GM21526 (cell line): Measurements from ENCODE around the gene OR7G2.

Source experiments
- ATAC-seq: cut with Tn5 transposase; IDR thresholded peaks from one replicate; pipeline ENCODE4 v1.9.1; 2021; ENCODE audit warnings: moderate library complexity; ENCODE audit not compliant: unreplicated experiment, low FRiP score

Gene OR7G2

DNA sequence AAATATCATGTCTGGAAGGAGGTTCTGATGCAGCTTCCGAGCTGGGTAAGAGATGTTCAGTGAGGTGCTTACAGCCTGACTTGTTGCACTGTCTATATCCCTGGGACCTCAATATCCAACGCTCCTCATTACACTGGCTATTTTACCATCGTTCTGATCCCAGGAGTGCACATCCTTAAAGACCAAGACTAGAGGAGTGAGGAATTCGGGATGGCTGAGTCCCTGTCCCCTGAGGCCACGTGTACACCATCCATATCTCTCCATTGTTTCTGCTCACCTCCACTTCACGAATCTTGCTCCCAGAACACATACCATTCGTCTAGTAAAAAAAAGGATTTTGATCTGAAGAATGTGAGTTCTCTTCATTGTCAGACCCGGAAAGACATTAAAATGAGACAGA, at the start of gene OR7G2:
OR7G2 (minus strand) TSS at position 101 of the 400 bp plus-strand sequence. CDS start 4,232 bp downstream, outside the sequence.
- no peak for ATAC-seq

DNA sequence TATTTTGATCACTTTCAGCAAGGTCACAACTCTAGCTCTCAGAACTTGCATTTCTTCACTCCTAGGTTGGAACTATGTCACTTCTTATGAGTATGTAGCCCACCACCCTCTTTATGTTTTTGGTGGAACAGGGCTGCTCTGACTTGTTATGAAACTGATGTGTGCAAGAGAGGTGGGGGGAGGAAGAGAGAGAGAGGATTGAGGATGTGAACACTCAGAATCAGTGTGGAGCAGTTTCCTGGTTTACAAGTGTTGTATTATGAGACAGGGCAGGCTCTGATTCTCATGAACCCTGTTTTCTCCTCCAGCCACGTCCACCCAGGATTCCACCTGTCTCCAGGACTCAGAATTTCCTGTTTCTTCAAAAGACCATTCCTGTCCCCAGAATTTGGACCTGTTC, 49.0 kb upstream of the OR7G2 start:
- no peak for ATAC-seq

DNA sequence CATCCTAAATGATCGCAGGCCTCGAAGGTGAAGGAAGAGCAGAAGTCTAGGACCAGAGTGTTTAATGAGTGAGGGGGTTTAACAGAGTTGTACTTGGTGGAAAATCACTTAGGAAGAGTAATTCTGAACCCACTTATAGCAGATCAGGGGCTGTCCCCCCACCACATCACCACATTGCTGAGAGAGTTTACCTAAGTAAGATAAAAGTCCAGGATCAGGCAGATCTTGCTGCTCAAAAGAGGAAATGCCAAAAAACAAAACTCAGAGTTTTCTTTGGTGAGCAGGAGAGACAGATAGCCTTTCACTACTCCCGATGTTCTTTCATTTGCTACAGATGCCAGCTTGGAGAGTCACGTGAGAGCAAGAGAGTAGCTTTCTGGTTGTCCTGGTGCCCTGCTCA, 48.3 kb upstream of the OR7G2 start:
- no peak for ATAC-seq

DNA sequence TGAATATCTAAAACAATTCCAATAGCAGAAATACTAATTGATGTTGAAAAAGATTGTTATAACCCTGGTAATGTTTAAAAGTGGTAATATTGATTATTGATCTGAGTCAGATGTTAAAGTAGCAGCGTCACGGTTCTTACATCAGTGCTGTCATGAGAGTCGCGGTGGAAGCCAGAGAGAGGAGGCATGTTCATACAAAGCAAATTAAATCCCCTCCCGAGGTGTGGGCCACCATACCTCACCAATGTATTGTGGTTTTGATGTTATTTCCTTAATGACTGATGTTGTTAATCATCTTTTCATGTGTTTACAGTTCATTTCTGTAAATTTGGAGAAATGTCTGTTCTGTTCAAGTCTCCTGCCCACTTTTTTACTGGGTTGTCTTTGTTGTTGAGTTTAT, 44.1 kb upstream of the OR7G2 start:
- no peak for ATAC-seq

DNA sequence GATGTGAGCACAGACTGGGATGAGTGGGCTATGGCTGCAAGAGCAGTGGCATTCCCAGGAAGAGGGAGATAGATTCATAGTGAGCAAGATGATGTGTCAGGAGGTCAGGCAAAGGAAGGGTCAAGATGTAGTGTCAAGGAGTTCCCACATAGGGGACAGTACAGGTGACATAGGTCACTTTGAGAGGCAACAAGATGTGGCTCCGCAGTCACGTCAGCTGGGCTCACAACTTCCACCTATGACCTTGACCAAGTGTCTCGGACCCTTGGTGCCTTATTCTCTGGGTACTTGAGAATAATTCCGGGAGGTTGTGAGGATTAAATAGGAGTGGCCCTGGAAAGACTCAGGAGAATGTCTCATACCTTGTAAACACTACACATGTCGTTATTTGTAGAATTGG, 43.4 kb upstream of the OR7G2 start:
- ATAC-seq, result no peak

DNA sequence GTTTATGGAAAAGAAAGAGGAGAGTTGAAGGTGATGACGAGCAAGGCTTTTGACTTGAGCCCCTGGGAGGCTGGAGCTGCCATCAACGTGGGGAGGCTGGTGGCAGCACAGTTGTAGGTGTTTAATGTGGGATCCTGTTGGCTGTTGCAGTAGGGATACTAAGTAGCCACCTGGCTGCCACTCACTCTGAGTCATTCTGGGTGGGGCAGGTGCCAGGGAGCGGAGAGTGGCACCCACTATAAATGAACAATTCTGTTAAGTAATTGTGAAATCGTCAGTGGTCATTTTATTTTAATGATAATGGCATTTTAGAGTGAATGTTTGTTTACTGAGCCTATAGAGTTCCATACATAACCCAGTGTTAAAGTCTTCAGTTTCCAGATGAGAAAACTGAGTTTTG, 42.7 kb upstream of the OR7G2 start:
- no peak for ATAC-seq

DNA sequence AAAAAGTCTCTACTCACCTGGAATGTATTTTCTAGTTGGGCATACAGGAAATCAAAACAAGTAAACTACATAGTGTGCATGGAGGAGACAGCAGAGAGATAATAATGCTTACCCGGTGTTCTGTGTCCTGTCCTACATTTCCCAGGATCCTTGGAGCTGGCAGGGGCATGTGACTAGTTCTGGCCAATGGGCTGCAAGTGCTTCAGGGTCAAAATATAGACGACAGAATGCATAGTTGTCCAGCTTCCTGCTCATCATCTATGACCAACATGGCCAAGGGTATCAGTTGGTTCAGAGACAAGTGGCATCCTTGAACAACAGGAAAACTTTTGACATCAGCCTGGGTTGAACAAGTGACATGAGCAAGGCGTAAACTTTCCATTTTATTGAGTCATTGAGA, 41.4 kb upstream of the OR7G2 start:
- no peak for ATAC-seq

DNA sequence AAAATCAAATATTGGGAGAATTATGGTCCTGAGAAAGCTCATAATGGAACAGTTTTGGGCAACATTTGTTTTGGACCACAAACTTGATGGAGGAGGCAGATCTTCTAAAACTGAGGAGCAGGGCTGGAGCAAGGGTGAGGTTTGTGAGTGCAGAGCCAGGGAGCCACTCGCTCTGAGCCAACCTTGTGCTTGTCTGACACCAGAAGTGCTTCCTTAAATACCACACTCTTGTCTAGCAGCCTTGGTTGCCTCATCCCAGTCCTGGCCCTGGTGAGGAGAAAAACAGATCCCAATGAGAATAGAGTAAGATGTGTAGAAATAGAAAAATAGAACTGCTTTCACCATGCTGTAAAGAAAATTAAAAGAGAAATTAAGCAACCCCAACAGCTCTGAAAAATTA, 39.6 kb upstream of the OR7G2 start:
- no peak for ATAC-seq

DNA sequence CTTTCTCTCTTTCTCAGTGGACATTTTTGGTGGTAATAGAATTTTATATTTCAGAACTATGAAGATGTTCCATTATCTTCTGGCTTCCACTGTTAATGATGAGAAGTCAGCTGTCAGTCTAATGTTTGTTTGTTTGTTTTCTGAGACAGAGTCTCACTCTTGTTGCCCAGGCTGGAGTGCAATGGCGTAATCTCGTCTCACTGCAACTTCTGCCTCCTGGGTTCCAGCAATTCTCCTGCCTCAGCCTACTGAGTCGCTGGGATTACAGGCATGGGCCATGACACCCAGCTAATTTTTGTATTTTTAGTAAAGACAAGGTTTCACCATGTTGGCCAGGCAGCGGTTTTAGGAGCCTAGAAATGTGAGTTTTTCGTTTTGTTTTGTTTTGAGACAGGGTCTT, 37.6 kb upstream of the OR7G2 start:
- ATAC-seq, result no peak

DNA sequence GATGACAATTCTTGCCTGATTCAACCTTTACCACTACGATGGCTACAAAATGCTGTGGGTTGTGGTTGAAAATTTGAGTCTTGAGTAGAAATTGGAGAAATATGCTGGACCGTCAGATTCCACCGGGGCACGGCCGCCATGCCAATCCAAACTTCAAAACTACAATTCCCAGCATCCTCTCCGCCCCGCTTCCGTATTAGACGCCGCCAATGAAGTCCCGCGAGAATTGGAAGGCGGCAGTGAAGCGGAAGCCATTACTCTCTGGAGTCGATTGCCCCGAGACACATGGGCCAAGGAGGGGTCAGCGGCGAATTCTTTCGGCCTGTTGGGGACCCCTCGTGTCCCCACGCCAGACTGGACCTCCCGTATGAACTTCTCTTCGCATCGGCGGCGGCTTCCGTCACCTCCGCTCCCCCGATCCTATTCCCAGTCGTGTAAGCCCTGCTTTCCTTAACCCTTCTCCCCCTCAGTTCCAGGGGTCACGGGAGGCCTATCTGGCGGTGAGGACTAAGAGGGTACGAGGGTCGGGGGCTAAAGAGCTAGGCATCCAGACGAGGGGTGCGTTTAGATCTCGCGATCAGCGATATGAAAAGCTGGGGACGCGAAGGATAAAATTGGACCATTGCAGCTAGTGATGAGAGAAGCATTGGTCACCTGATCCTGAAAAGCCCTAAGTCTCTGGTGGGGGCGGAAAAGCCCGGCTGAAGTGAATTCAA, 33.0 kb upstream of the OR7G2 start, which contains the start of gene ZNF317:
ZNF317 (plus strand) TSS at position 239 of the 716 bp plus-strand sequence. CDS start 15,620 bp downstream, outside the sequence.
- ATAC-seq, result peak; percentile 90

DNA sequence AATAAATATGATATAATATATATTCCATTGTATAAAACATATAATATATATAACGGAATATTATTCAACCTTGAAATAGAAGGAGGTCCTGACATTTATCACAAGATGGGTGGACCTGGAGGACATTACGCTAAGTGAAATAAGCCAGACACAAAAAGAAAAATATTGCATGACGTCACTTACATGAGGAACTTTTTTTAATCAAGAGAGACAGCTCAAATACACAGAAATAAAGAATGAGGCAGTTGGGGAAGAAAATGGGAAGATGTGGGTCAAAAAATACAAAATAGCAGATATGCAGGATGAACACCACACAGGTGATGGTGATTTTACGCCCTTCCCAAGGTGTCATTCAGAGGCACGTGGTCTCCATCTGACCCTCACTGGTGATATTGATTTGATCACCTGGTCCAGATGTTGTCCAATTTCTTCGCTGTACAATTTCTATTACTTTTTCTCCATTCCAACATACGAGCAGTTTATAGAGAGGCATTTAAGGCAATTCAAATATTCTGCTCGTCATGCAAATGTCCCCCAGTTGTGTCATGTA, 32.4 kb upstream of the OR7G2 start:
- peak; percentile 24 for ATAC-seq

DNA sequence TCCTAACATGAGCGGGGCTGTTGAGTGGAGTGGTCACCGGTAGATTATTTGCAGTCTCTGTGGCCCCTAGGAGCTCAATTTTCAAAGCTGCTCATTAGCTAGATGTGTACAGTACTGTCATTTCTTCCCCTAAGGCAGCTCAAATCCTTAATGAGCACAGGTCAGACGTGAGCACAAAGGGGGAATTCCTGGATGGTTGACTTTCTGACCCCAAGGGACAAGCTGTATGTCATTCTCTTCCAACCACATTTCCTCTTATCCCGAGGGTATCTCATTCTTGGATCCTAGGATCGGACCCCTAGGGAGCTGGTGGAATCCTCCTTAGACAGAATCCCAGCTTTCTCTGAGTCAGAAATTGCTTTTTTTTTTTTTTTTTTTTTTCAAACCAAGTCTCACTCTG, 25.1 kb upstream of the OR7G2 start:
- ATAC-seq, result no peak

DNA sequence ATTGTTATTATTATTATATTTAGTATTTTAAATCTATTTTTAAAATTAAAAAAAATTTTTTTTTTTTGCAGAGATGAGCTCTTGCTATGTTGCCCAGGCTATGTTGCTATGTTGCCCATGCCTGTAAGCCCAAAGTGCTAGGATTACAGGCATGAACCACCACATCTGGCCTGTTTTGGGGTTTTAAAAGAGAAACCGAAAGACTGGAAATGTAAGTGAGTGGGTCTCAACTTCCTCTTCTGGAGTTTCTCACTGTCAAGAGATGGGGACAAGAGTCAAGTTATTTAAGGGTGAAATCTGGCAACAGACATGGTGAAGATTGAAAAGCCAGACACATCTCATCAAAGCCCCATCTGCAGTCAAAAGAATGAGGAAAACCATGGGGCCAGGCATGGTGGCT, 23.7 kb upstream of the OR7G2 start:
- ATAC-seq, result no peak

DNA sequence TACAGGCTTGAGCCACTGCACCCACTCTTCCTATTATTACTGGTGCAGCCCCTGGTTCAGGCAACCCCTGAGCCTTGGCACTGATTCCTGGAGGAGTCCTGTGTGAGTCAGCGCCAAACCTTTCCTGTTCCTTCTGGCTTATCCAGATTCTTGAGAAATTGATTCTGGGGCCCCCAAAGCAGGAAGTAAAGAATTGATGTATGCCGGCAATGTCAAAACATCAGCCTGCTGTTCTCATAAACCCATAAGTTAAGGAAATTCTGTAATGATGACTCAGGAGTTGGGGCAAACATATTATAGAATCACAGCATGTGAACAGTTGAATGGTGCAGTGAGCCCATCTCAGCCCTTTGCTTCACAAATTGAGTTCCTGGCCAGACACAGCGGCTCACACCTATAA, 20.9 kb upstream of the OR7G2 start:
- ATAC-seq, result no peak

DNA sequence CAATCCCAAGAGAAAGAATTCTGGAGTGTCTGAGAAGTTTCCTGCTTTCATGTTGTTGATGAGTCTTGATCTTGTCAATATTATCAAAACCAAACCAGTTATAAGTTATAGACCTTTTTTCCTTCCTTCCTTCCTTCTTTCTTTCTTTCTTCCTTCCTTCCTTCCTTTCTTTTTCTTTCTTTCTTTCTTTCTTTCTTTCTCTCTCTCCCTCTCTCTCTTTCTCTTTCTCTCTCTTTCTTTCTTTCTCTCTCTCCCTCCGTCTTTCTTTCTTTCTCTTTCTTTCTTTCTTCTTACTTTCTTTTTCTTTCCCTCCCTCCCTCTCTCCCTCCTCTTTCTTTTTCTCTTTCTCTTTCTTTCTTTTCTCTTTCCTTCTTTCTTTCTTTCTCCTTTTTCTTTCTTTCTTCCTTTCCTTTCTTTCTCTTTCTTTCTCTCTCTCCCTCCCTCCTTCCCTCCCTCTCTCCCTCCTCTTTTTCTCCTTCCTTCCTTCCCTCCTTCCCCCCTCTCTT, 19.7 kb upstream of the OR7G2 start, which contains the start of gene OR7G3:
OR7G3 (minus strand) TSS at position 51 of the 506 bp plus-strand sequence; CDS start at position 51, 0 bp downstream.
- no peak for ATAC-seq

DNA sequence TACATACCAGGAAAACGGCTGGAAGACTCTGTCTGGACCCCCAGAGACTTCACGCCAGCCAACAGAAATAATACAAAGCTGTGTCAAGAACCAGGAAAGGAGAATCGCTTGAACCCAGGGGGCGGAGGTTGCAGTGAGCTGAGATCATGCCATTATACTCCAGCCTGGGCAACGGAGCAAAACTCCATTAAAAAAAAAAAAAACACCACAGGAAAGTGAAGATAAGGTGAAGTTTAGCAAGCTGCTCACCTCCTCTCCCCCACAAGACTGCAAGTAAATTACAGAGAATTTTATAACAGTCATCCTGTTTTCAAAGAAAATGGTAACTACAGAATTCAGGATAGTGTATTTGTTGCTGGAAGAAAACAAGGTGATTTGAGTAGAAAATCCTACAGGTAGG, 9.3 kb upstream of the OR7G2 start:
- no peak for ATAC-seq

DNA sequence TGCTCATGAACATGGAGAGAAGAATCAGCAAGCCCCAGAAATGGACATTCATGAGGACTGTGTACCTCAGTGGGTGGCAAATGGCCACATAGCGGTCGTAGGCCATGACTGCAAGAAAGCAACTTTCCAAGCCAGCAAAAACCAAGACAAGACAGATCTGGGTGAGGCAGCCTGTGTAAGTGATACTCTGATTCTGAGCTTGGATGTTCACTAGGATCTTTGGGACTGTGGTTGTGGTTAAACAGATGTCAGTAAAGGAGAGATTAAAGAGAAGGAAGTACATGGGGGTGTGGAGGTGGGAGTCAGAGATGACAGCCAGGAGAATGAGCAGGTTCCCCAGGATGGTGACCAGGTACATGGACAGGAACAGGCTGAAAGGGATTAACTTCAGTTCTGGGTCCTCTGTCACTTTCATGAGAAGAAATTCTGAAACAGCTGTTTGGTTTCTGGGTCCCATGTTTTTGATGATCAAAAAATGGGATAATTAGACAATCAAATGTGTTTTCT, 8.1 kb upstream of the OR7G2 start, which contains the start of gene OR7G1:
OR7G1 (minus strand) TSS at position 457 of the 507 bp plus-strand sequence; CDS start at position 457, 0 bp downstream.
- no peak for ATAC-seq

DNA sequence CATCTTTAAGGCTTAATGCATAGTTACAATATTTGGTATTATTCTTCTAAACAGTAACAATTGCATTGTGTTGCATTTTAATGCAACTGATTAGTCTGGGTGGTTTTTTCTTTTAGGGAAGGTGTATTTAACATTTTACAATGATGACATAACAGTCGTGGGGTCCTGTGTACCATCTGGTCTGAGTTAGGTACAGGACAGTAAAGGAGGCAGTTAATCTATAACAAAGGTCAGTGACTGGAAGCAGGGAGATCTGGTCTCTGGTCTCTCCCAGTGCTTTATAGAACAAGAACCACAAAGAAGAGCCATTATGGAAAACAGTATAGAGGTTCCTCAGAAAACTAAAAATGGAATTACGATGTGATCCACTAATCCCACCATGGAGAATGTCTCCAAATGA, 2.7 kb upstream of the OR7G2 start:
- no peak for ATAC-seq

DNA sequence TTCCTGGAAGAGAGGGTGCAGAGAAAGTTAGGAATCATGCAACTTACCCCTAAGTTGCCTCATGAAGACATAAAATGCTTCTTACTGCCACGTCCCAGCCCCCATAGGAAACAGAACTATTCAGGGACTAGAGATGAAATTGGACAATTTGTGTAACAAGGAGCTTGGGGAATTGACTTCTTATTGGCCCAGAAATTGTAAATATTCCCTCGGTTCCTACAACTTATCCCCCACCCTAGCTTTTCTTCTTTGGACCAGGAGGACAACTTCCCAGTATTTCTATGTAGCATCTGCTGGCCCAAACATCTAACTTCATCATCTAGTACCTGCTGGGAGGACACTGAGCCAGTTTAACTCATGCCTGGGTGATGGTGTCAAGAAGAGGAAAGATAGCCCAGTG, 20.5 kb downstream of the OR7G2 start, which contains the start of gene OR1M1:
OR1M1 (plus strand) TSS at position 301 of the 400 bp plus-strand sequence. CDS start 6,184 bp downstream, outside the sequence.
- no peak for ATAC-seq

DNA sequence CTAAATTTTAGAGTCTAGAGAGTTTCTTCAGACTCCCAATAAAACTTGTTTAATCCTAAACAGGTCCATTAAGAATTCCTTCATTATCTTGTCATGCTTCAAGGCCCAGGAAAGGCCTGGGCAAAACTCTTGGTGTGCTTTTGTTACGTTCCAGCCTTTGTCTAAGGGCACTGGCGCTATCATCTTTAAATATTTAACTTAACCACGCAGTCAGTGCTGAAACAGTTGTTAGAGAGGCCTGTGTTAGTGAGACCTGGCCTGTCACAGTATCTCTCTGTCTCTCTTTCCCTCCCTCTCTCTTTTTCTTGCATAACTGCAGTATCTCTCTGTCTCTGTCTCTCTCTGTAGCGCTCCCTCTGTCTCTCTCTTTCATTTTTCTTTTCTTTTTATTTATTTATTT, 28.6 kb downstream of the OR7G2 start:
- ATAC-seq, result no peak

DNA sequence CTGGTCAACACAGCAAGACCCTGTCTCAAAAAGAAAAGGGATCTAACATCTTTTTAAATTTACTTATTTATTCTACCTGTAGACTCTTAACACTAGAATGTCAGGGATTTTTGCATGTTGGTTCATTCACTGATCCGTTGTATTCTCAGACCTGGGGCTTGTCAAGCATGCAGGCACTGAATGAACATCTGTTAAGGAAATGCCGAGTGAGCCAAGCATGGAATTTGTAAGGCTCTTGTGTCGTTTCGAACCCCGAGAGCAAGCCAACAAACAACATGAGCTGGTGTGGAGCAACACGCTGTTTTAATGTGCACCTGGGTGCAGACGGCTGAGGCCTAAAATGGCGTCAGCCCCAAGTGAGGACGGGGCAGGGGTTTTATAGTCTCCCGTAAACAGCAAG, 30.4 kb downstream of the OR7G2 start:
- ATAC-seq, result no peak
